Measurements from ENCODE around the gene LRRTM4.

DNA sequence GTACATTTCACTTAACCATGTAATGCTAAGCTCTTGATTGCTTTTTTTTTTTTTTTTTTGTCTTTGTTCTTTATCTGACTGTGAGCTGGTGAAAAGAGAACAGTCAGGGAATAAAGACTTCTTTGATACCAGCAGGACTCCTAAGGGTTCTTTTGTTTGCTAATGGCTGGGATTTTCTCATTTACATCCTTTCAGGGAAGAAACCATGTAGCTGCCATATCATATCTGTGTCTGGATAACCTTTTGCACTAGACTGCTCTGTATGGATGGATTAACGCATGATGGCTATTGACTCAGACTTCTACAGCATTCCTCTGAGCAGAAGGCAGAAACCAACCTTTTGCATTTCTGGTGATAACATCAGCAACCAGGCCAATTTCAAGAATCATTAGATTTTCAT, 504.0 kb downstream of the LRRTM4 start:
- TF ChIP-seq, protein P1, sequence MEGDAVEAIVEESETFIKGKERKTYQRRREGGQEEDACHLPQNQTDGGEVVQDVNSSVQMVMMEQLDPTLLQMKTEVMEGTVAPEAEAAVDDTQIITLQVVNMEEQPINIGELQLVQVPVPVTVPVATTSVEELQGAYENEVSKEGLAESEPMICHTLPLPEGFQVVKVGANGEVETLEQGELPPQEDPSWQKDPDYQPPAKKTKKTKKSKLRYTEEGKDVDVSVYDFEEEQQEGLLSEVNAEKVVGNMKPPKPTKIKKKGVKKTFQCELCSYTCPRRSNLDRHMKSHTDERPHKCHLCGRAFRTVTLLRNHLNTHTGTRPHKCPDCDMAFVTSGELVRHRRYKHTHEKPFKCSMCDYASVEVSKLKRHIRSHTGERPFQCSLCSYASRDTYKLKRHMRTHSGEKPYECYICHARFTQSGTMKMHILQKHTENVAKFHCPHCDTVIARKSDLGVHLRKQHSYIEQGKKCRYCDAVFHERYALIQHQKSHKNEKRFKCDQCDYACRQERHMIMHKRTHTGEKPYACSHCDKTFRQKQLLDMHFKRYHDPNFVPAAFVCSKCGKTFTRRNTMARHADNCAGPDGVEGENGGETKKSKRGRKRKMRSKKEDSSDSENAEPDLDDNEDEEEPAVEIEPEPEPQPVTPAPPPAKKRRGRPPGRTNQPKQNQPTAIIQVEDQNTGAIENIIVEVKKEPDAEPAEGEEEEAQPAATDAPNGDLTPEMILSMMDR (IDR thresholded peaks at IDR 0.05) = no peak
- TF ChIP-seq POLR2A (IDR thresholded peaks at IDR 0.05) = no peak
